HG03135 (cell line): Measurements from ENCODE around the gene CFAP99.
"Not testable (repeated sequence)": the region's sequence is repeated elsewhere in the genome, so short reads cannot be mapped to it uniquely, and the experiment has no call there.

Source experiments
- ATAC-seq: cut with Tn5 transposase; IDR thresholded peaks from one replicate; pipeline ENCODE4 v1.9.1; 2021; ENCODE audit warnings: mild to moderate bottlenecking, moderate library complexity; ENCODE audit not compliant: unreplicated experiment

Gene CFAP99

GRCh38 chr4:2427383-2428334 is 8.9 kb downstream of the CFAP99 start:
- no peak for ATAC-seq

GRCh38 chr4:2428496-2429213 is 9.9 kb downstream of the CFAP99 start:
- ATAC-seq, result no peak

- not testable (repeated sequence) for ATAC-seq
Measured at GRCh38 chr4:2429945-2430757, 11.4 kb downstream of the CFAP99 start.

- ATAC-seq, result no peak
Measured at GRCh38 chr4:2432004-2432403, 13.2 kb downstream of the CFAP99 start.

GRCh38 chr4:2432991-2433530 is 14.3 kb downstream of the CFAP99 start:
- no peak for ATAC-seq

GRCh38 chr4:2433609-2434350 is 15.0 kb downstream of the CFAP99 start:
- ATAC-seq, result no peak

- ATAC-seq, result no peak
Measured at GRCh38 chr4:2434420-2434819, 15.7 kb downstream of the CFAP99 start.

GRCh38 chr4:2436301-2436700 is 17.5 kb downstream of the CFAP99 start:
- no peak for ATAC-seq

- ATAC-seq, result no peak
Measured at GRCh38 chr4:2436761-2437474, 18.2 kb downstream of the CFAP99 start.

GRCh38 chr4:2437475-2438215 is 18.9 kb downstream of the CFAP99 start:
- no peak for ATAC-seq

GRCh38 chr4:2438822-2439718 is 20.3 kb downstream of the CFAP99 start:
- ATAC-seq, result no peak

GRCh38 chr4:2441393-2442174 is 22.8 kb downstream of the CFAP99 start:
- ATAC-seq, result peak; percentile 79

- ATAC-seq, result no peak
Measured at GRCh38 chr4:2442175-2442993, 23.6 kb downstream of the CFAP99 start.

- ATAC-seq, result no peak
Measured at GRCh38 chr4:2443061-2443730, 24.4 kb downstream of the CFAP99 start.

- no peak for ATAC-seq
Measured at GRCh38 chr4:2443956-2444740, 25.4 kb downstream of the CFAP99 start.
